Mammary epithelial cell (primary cell): ENCODE measurements around the gene ROR1.

Source experiments
- CTCF ChIP-seq, 2 donors: IDR thresholded peaks in 1 of 2; conservative IDR thresholded peaks in 1 of 2; 2 replicates each; pipeline ENCODE4 v1.5.1; 2011 to 2012; ENCODE audit warnings: inconsistent platforms in 2 of 2, low read length in 2 of 2, mild to moderate bottlenecking in 2 of 2, control low read depth in 1 of 2, low read depth in 1 of 2; ENCODE audit not compliant: insufficient read depth in 1 of 2; ENCODE audit errors: extremely low read depth in 1 of 2
- EZH2 ChIP-seq: IDR thresholded peaks from 2 replicates; pipeline ENCODE4 v1.6.1; 2012; ENCODE audit warnings: low read length, inconsistent platforms, borderline replicate concordance

- no peak for TF ChIP-seq CTCF (conservative IDR thresholded peaks at IDR 0.05 in 1 of 2, IDR thresholded peaks at IDR 0.05 in 1 of 2; ENCODE audit: extremely low read depth in 1 of 2, insufficient read depth in 1 of 2, low read depth in 1 of 2, low read length in 2 of 2)
- TF ChIP-seq EZH2 = no peak
These were observed 139.7 kb downstream of the ROR1 start for GRCh38 chr1:63913533-63913932.
